Smooth muscle cell (in vitro differentiated cells): ENCODE data around the gene ZNF746. TPM values are rescaled to one million over a fixed set of nuclear protein-coding genes. Genes with fewer than 3 reads are reported as not detected.

ENCODE experiments used
- DNase-seq: peaks from one replicate; lab custom pipeline; 2025; ENCODE audit not compliant: unreplicated experiment; lab: John Stamatoyannopoulos, UW
- H2AFZ ChIP-seq: fragments of 200-600 bp; sonication (generic); 2 replicates; pipeline ENCODE4 v1.6.0; 2016; ENCODE audit warnings: antibody characterized with exemption, low read depth, mild to moderate bottlenecking
- H3F3A ChIP-seq: fragments of 200-600 bp; sonication (generic); 2 replicates; pipeline ENCODE4 v1.6.0; 2017; ENCODE audit warnings: antibody characterized with exemption, low read depth
- H3K27ac ChIP-seq: fragments of 200-600 bp; sonication (generic); 2 replicates; pipeline ENCODE4 v1.5.1; 2016; ENCODE audit warnings: low read depth, mild to moderate bottlenecking
- H3K27me3 ChIP-seq: fragments of 200-600 bp; sonication (generic); 2 replicates; pipeline ENCODE4 v1.6.1; 2016; ENCODE audit warnings: low read depth, mild to moderate bottlenecking
- H3K36me3 ChIP-seq: fragments of 200-600 bp; sonication (generic); 2 replicates; pipeline ENCODE4 v1.5.1; 2016; ENCODE audit warnings: low read depth
- H3K4me1 ChIP-seq: fragments of 200-600 bp; sonication (generic); 2 replicates; pipeline ENCODE4 v1.5.1; 2016; ENCODE audit warnings: low read depth
- H3K4me2 ChIP-seq: fragments of 200-600 bp; sonication (generic); 2 replicates; pipeline ENCODE4 v1.6.0; 2016; ENCODE audit warnings: mild to moderate bottlenecking
- H3K4me3 ChIP-seq: fragments of 200-600 bp; sonication (generic); 2 replicates; pipeline ENCODE4 v1.5.1; 2016; ENCODE audit warnings: mild to moderate bottlenecking
- H3K79me2 ChIP-seq: fragments of 200-600 bp; sonication (generic); 2 replicates; pipeline ENCODE4 v1.6.0; 2016; ENCODE audit warnings: low read depth, mild to moderate bottlenecking
- H3K9ac ChIP-seq: fragments of 200-600 bp; sonication (generic); 2 replicates; pipeline ENCODE4 v1.6.0; 2016; ENCODE audit warnings: low read depth
- H3K9me3 ChIP-seq: fragments of 200-600 bp; sonication (generic); replicated peaks from 2 replicates; pipeline ENCODE4 v1.5.1; 2016; ENCODE audit warnings: low read depth
- H4K20me1 ChIP-seq: fragments of 200-600 bp; sonication (generic); 2 replicates; pipeline ENCODE4 v1.6.0; 2016; ENCODE audit warnings: low read depth
- WGBS: methylation state at CpG from one replicate; pipeline ENCODE4 v1.1.7; 2016; ENCODE audit warnings: low lambda C conversion rate; 5-methylcytosine and 5-hydroxymethylcytosine counted together
- polyA plus RNA-seq: library from polyadenylated mRNA; unstranded; fragments of >200 nt; fragmentation: Nextera tagmentation; extraction: Ambion mirVana; gene quantifications from 2 replicates; pipeline ENCODE4 v1.2.1, GENCODE V29; 2016
- total RNA-seq: library from RNA; depleted of rRNA; stranded (reverse); fragments of >200 nt; gene quantifications from 2 replicates; pipeline ENCODE4 v1.2.3, GENCODE V29; 2014
- TF ChIP-seq, protein P1 (sequence below): fragments of 200-600 bp; sonication (generic); IDR thresholded peaks from 2 replicates; pipeline ENCODE4 v1.5.1; 2017; ENCODE audit warnings: borderline replicate concordance, mild to moderate bottlenecking, antibody characterized with exemption; ENCODE audit not compliant: insufficient read depth, poor library complexity, severe bottlenecking

The ZNF746 gene
- total and polyA plus RNA-seq, 2 experiments from 2014 or later = 14.2 to 17.2 TPM

DNA sequence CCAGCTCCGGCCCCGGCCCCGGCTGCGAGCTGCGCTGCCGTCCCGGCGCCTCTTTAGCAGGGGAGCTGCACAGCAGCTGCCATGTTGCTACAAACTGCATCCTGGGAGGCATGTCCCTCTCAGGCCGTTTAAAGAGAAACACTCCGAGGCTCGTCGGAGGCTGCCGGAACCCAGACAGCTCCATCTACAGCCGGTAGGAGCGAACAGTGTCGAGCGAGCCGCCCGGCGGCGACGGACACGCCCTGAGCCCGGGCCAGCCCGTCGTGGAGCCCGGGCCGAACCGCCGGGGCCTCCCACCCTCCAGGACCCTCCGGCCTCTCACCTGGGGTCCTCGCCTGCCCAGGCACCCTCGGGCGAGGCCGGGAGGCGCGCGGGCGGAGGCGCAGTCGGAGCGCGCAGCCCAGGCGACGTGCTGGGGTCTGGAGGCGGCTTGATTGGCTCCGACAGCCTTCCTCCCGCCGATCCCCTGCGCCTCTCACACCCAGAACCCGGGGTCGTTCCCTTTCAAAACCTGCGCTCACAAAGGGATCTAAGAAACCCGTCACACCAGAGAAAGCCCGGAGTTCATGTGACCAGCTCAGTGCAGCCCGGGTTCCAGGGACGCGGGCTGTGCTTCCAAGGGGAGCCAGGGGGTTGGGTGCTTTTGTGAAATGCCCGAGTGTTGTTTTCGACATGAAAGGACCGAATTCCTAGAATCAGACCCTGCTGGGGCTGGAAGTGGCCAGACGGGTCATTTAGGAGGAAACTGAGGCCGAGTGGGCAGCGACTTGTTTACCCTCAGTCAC, 36.9 kb downstream of the ZNF746 start, which contains the start of gene ZNF777:
Gene ZNF777 (minus strand): TSS at position 570 of the 785 bp plus-strand sequence. CDS start 5,040 bp downstream, outside the sequence.
- Histone ChIP-seq H3K9ac (peak within 1 kb of the TSS; percentile 54), H3F3A (no peaks in the 10 kb centered on the region), H3K36me3 (no peaks in the 10 kb centered on the region), H3K4me2 (peak within 1 kb of the TSS; percentile 93), H3K4me3 (peak within 1 kb of the TSS; percentile 65), H3K79me2 (peaks cover 31% of the 10 kb centered on the region), H3K27me3 (no peaks in the 10 kb centered on the region), H4K20me1 (peaks cover 11% of the 10 kb centered on the region), H2AFZ (peak within 1 kb of the TSS; percentile 99), H3K27ac (peak within 1 kb of the TSS; percentile 3), H3K9me3 (no peaks in the 10 kb centered on the region), H3K4me1 (peaks cover 16% of the 10 kb centered on the region)
- TF ChIP-seq, protein P1, sequence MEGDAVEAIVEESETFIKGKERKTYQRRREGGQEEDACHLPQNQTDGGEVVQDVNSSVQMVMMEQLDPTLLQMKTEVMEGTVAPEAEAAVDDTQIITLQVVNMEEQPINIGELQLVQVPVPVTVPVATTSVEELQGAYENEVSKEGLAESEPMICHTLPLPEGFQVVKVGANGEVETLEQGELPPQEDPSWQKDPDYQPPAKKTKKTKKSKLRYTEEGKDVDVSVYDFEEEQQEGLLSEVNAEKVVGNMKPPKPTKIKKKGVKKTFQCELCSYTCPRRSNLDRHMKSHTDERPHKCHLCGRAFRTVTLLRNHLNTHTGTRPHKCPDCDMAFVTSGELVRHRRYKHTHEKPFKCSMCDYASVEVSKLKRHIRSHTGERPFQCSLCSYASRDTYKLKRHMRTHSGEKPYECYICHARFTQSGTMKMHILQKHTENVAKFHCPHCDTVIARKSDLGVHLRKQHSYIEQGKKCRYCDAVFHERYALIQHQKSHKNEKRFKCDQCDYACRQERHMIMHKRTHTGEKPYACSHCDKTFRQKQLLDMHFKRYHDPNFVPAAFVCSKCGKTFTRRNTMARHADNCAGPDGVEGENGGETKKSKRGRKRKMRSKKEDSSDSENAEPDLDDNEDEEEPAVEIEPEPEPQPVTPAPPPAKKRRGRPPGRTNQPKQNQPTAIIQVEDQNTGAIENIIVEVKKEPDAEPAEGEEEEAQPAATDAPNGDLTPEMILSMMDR = peak; percentile 21
- DNase-seq = peak; percentile 30
- 1% methylated on average over 56 of the region's 64 CpGs for WGBS

DNA sequence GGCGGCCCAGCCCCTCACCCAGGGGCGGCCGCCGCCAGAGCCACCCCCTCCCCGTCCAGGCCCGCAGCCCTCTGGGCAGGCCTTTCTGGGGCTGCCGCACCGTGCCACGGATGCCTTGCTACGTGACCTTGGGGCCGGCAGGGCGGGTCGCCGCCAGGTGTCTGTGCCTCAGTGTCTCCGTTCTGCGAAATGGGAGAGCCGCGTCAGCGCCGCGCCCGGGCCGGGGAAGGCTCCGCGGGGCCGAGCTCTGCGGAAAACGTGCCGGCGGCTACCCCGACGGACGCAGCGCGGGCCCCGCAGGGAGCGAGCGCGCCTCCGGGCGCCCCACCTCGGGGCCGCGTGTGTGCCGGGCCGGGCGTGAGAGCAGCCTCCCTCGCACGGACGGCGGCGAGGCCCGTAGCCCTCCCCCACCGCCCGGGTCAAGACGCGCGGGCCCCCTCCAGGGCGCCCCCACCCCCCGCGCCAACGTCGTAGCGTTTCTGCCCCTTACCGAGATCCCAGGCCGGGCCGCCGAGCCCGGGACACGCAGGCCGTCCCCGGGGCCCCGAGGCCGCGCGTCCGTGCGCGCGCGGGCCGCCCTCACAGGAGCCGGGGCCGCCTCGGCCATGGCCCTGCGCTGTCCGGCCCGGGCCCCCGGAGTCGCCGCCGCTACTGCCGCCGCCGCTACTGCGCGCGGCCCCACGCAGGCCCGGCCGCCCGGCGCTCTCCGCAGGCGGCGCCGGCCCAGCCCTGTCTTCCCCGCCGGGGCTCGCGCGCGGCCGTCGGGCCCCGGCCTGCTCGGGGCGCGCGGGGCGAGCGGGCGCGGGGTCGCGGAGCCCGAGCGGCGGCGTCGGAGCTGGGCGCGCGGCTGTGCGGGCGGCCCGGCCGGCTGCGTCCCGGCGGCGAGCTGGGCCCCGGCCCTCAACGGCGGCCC, 37.8 kb downstream of the ZNF746 start:
- Histone ChIP-seq H3F3A (no peaks in the 10 kb centered on the region), H3K4me3 (peak overlapping the region; percentile 65), H3K9ac (no peak overlapping the region), H3K79me2 (peaks cover 31% of the 10 kb centered on the region), H3K36me3 (no peaks in the 10 kb centered on the region), H3K4me1 (peaks cover 16% of the 10 kb centered on the region), H3K27me3 (no peaks in the 10 kb centered on the region), H3K9me3 (no peaks in the 10 kb centered on the region), H4K20me1 (peaks cover 11% of the 10 kb centered on the region), H3K27ac (no peak overlapping the region), H3K4me2 (peak overlapping the region; percentile 93), H2AFZ (peak overlapping the region; percentile 77)
- WGBS = 2% methylated on average over 89 of the region's 145 CpGs
- no peak for DNase-seq
- TF ChIP-seq, protein P1 = no peak

DNA sequence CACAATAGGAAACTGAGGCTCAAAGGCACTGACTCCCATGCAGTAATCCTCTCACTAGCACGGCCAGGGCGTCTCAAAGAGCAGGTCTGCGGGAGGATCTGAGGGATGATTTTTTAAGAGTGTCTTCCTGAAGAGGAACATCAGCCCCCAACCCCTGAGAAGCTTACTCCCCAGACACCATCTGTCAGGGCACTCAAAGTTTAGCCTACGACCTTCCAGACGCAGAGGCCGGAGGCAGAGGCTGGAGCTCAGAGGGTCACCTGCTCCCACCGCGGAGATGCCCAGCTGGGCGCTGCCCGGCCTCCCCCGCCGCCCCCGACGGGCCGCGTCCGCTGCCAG, 38.4 kb downstream of the ZNF746 start:
- Histone ChIP-seq H3K79me2 (peaks cover 31% of the 10 kb centered on the region), H3K9ac (no peak overlapping the region), H3K4me3 (peak overlapping the region; percentile 61), H3K4me1 (peaks cover 16% of the 10 kb centered on the region), H2AFZ (peak overlapping the region; percentile 77), H3K36me3 (no peaks in the 10 kb centered on the region), H3K9me3 (no peaks in the 10 kb centered on the region), H4K20me1 (peaks cover 11% of the 10 kb centered on the region), H3K27me3 (no peaks in the 10 kb centered on the region), H3F3A (no peaks in the 10 kb centered on the region), H3K4me2 (peak overlapping the region; percentile 93), H3K27ac (no peak overlapping the region)
- no peak for DNase-seq
- 24% methylated on average over 16 of the region's 17 CpGs for WGBS
- TF ChIP-seq, protein P1 = no peak
